HCT116 (cell line): ENCODE results near the gene FAM185A.
"Not testable (repeated sequence)": the region's sequence is repeated elsewhere in the genome, so short reads cannot be mapped to it uniquely, and the experiment has no call there.

Source experiments
- CEBPB ChIP-seq: IDR thresholded peaks from 2 replicates; pipeline ENCODE4 v1.6.1; 2012; ENCODE audit warnings: low read depth
- EGR1 ChIP-seq: IDR thresholded peaks from 2 replicates; pipeline ENCODE4 v1.6.1; 2012; ENCODE audit warnings: low read depth
- EZH2 ChIP-seq: fragments of 200-600 bp; sonication (generic); IDR thresholded peaks from 2 replicates; pipeline ENCODE4 v1.6.1; 2017; ENCODE audit warnings: antibody characterized with exemption, mixed run types
- EZH2phosphoT487 ChIP-seq: fragments of 200-600 bp; IDR thresholded peaks from 2 replicates; pipeline ENCODE4 v1.6.1; 2018; ENCODE audit warnings: antibody characterized with exemption, borderline replicate concordance
- JUND ChIP-seq: IDR thresholded peaks from 2 replicates; pipeline ENCODE4 v1.6.1; 2012
- MAX ChIP-seq: IDR thresholded peaks from 2 replicates; pipeline ENCODE4 v1.6.1; 2012
- POLR2A ChIP-seq: IDR thresholded peaks from 2 replicates; pipeline ENCODE4 v1.7.0; 2011; ENCODE audit warnings: borderline replicate concordance; ENCODE audit not compliant: insufficient read depth, insufficient read length; ENCODE audit errors: extremely low read depth
- POLR2AphosphoS5 ChIP-seq: IDR thresholded peaks from 2 replicates; pipeline ENCODE4 v1.6.1; 2011; ENCODE audit warnings: mild to moderate bottlenecking, low read depth, low read length, moderate library complexity
- SIN3A ChIP-seq: IDR thresholded peaks from 2 replicates; pipeline ENCODE4 v1.6.1; 2012; ENCODE audit warnings: low read depth
- SRF ChIP-seq: IDR thresholded peaks from 2 replicates; pipeline ENCODE4 v1.6.1; 2012; ENCODE audit warnings: low read depth
- YY1 ChIP-seq: IDR thresholded peaks from 2 replicates; pipeline ENCODE4 v1.6.1; 2011; ENCODE audit warnings: low read length, low read depth, moderate library complexity, mild to moderate bottlenecking; ENCODE audit not compliant: insufficient replicate concordance; ENCODE audit errors: extremely low read depth
- TF ChIP-seq, protein P1 (sequence below): IDR thresholded peaks from 2 replicates; pipeline ENCODE4 v1.6.1; 2012
- TF ChIP-seq, protein P2 (sequence below), 3 experiments: fragments of 200-600 bp in 1 of 3; sonication (generic) in 1 of 3; IDR thresholded peaks in 2 of 3; conservative IDR thresholded peaks in 1 of 3; 2 replicates each; pipeline ENCODE4 v1.5.1; 2012 to 2017; ENCODE audit warnings: low read depth in 2 of 3, low read length in 2 of 3, antibody characterized with exemption in 1 of 3, borderline replicate concordance in 1 of 3, control low read depth in 1 of 3, mild to moderate bottlenecking in 1 of 3, mixed read lengths in 1 of 3, mixed run types in 1 of 3, moderate library complexity in 1 of 3; ENCODE audit not compliant: insufficient read depth in 1 of 3
- TF ChIP-seq, protein P3 (sequence below): IDR thresholded peaks from 2 replicates; pipeline ENCODE4 v1.6.1; 2012; ENCODE audit warnings: low read depth

DNA sequence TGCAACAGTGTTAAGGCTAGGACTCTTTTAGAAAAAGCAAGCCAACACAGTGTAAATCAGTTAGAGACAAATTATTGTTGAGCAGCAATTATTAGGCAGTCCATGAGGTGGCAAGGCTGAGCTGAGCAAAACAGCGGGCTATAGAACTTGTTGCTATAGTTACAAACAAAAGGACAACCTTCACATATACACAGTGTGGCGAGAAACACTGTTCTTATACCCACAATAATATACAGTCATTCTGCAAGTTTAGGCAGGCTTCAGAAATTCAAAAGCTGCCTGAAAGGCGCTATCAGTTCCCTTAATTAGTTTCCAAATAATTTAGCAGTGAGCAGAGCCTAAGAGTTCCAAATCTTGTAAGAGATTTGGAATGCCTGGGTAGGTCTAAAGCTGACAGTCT, 33.1 kb upstream of the FAM185A start:
- TF ChIP-seq, protein P1, sequence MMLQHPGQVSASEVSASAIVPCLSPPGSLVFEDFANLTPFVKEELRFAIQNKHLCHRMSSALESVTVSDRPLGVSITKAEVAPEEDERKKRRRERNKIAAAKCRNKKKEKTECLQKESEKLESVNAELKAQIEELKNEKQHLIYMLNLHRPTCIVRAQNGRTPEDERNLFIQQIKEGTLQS: not testable (repeated sequence)
- TF ChIP-seq, protein P2, sequence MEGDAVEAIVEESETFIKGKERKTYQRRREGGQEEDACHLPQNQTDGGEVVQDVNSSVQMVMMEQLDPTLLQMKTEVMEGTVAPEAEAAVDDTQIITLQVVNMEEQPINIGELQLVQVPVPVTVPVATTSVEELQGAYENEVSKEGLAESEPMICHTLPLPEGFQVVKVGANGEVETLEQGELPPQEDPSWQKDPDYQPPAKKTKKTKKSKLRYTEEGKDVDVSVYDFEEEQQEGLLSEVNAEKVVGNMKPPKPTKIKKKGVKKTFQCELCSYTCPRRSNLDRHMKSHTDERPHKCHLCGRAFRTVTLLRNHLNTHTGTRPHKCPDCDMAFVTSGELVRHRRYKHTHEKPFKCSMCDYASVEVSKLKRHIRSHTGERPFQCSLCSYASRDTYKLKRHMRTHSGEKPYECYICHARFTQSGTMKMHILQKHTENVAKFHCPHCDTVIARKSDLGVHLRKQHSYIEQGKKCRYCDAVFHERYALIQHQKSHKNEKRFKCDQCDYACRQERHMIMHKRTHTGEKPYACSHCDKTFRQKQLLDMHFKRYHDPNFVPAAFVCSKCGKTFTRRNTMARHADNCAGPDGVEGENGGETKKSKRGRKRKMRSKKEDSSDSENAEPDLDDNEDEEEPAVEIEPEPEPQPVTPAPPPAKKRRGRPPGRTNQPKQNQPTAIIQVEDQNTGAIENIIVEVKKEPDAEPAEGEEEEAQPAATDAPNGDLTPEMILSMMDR (IDR thresholded peaks at IDR 0.05 in 2 of 3, conservative IDR thresholded peaks at IDR 0.05 in 1 of 3; ENCODE audit: borderline replicate concordance in 1 of 3, insufficient read depth in 1 of 3, low read depth in 2 of 3, low read length in 2 of 3): not testable (repeated sequence)
- not testable (repeated sequence) for TF ChIP-seq EGR1, POLR2A, YY1, POLR2AphosphoS5, SRF, CEBPB, MAX, EZH2, EZH2phosphoT487, JUND, SIN3A
- TF ChIP-seq, protein P3, sequence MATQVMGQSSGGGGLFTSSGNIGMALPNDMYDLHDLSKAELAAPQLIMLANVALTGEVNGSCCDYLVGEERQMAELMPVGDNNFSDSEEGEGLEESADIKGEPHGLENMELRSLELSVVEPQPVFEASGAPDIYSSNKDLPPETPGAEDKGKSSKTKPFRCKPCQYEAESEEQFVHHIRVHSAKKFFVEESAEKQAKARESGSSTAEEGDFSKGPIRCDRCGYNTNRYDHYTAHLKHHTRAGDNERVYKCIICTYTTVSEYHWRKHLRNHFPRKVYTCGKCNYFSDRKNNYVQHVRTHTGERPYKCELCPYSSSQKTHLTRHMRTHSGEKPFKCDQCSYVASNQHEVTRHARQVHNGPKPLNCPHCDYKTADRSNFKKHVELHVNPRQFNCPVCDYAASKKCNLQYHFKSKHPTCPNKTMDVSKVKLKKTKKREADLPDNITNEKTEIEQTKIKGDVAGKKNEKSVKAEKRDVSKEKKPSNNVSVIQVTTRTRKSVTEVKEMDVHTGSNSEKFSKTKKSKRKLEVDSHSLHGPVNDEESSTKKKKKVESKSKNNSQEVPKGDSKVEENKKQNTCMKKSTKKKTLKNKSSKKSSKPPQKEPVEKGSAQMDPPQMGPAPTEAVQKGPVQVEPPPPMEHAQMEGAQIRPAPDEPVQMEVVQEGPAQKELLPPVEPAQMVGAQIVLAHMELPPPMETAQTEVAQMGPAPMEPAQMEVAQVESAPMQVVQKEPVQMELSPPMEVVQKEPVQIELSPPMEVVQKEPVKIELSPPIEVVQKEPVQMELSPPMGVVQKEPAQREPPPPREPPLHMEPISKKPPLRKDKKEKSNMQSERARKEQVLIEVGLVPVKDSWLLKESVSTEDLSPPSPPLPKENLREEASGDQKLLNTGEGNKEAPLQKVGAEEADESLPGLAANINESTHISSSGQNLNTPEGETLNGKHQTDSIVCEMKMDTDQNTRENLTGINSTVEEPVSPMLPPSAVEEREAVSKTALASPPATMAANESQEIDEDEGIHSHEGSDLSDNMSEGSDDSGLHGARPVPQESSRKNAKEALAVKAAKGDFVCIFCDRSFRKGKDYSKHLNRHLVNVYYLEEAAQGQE: not testable (repeated sequence)
